SJSA1 (cell line): ENCODE measurements around the gene ERCC8. TPM values are rescaled to one million over a fixed set of nuclear protein-coding genes. Genes with fewer than 3 reads are reported as not detected.
"Not testable (repeated sequence)": the region's sequence is repeated elsewhere in the genome, so short reads cannot be mapped to it uniquely, and the experiment has no call there.

Source experiments
- DNase-seq, 2 experiments: peaks; one replicate each; pipeline ENCODE4 v3.0.0-alpha.2; 2015 to 2020; ENCODE audit warnings: low spot score in 2 of 2, low read depth in 1 of 2
- H3K27ac ChIP-seq: fragments of 250-450 bp; sonication (Bioruptor Pico); 2 replicates; pipeline ENCODE4 v1.5.1; 2020; ENCODE audit warnings: mild to moderate bottlenecking, moderate library complexity
- H3K27me3 ChIP-seq: fragments of 250-450 bp; sonication (Bioruptor Pico); replicated peaks from 2 replicates; pipeline ENCODE4 v1.5.1; 2020; ENCODE audit warnings: mild to moderate bottlenecking, moderate library complexity
- H3K36me3 ChIP-seq: fragments of 250-450 bp; sonication (Bioruptor Pico); 2 replicates; pipeline ENCODE4 v1.5.1; 2020; ENCODE audit warnings: mild to moderate bottlenecking
- H3K4me1 ChIP-seq: fragments of 250-450 bp; sonication (Bioruptor Pico); replicated peaks from 2 replicates; pipeline ENCODE4 v1.6.1; 2021; ENCODE audit warnings: mild to moderate bottlenecking
- H3K4me3 ChIP-seq: fragments of 250-450 bp; sonication (Bioruptor Pico); 2 replicates; pipeline ENCODE4 v1.5.1; 2020; ENCODE audit warnings: mild to moderate bottlenecking
- H3K9me3 ChIP-seq: fragments of 250-450 bp; sonication (Bioruptor Pico); replicated peaks from 2 replicates; pipeline ENCODE4 v1.5.1; 2020; ENCODE audit warnings: mild to moderate bottlenecking
- total RNA-seq: library from RNA; depleted of rRNA; stranded (reverse); fragments of >200 nt; shearing (Covaris generic); gene quantifications from 2 replicates; pipeline ENCODE4 v1.2.3, GENCODE V29; 2014; rRNA removed

The ERCC8 gene, protein sequence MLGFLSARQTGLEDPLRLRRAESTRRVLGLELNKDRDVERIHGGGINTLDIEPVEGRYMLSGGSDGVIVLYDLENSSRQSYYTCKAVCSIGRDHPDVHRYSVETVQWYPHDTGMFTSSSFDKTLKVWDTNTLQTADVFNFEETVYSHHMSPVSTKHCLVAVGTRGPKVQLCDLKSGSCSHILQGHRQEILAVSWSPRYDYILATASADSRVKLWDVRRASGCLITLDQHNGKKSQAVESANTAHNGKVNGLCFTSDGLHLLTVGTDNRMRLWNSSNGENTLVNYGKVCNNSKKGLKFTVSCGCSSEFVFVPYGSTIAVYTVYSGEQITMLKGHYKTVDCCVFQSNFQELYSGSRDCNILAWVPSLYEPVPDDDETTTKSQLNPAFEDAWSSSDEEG
- 18.6 and 41.3 TPM in 2 replicates for total RNA-seq

DNA sequence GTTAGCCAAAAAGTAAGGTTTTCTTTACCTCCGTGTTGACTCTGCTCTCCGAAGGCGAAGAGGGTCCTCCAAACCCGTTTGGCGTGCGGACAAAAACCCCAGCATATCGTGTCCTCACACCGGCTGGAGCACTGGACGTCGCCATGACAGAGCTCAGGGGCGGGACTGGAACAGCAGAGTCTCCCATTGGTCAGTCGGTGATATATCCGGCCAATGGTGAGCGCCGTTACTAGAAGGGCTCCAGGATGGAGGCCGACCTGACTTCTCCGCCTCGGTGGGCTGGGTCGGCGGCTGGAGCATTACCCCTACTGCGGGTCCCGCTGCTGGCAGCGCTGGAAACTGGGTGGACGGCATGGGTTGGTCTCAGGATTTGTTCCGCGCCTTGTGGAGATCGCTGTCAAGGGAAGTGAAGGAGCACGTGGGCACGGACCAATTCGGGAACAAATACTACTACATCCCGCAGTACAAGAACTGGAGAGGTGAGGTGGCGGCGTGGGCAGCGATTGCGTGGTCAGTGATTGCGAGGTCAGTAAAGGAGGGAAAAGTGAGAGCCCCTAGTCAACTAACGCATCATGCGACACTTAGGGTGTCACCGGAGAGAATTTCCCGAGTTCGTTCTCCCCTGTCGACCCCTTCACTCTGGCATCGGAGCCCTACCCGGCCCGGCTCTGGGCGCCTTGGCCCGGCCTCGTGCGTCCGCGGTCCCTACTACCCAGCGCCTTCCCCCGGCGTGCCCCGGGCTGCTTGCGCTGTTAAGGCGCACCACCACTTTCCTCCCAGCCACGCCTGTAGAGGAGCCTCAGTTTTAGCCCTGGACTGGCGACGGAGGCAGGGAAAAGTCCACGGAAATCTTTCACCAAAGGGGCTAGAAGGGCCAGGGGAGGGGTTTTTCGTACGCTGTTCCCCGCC, at the start of gene ERCC8, which contains the start of gene NDUFAF2:
Gene ERCC8 (minus strand): TSS at position 167 of the 909 bp plus-strand sequence. CDS start 62 bp downstream, at position 105.
Gene NDUFAF2 (plus strand): TSS at position 302 of the 909 bp plus-strand sequence. CDS start 51 bp downstream, at position 353.
- 0 out of 2 replicates have a peak within 1 kb of the TSS, but pooled peaks have one; percentile 14 for H3K27ac ChIP-seq
- no peaks in the 10 kb centered on the region for H3K9me3 ChIP-seq
- DNase-seq: peak; percentile 86 to 90
- H3K4me1 ChIP-seq: peaks cover 7% of the 10 kb centered on the region; the same call in 1 of the 2 replicates
- no peaks in the 10 kb centered on the region for H3K27me3 ChIP-seq
- peak within 1 kb of the TSS; percentile 58 for H3K4me3 ChIP-seq
- peaks cover 7% of the 10 kb centered on the region; the same call in 1 of the 2 replicates for H3K36me3 ChIP-seq

DNA sequence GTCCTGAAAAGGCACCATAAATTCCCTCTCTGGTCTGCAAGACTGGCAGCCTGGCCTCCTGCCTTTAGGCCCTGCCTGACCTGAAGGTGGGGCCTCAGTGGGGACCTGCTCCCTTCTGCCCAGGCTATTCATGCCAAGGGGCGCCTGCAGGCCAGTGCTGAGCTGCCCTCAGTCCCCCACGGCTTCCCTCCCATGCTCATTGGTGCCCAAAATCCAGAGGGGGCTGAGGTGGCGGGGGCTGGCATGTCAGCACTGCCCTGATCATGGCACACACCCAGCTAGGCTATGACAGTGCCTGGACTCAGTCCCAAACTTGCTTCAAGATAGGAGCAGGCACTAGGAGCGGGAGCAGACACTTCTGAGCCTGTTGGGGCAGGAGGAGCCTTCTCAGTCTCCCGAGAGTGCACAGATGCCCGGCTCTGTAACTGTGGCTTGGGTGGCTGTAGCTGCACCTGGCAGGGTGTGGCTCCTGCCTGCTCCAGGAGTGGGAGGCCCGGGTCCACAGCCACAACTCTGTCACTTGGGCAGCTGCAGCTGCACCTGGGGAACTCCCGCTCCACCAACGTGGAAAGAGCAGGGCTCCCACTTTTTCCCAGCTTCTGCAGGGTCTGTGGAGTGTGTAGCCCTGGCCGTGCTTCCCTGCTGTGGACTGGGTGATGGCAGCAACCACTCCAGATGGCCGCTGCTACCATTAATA, 49.2 kb upstream of the ERCC8 start:
- DNase-seq: no peak
- no peak overlapping the region for H3K27ac ChIP-seq
- H3K9me3 ChIP-seq: no peaks in the 10 kb centered on the region
- no peak overlapping the region for H3K4me3 ChIP-seq
- H3K4me1 ChIP-seq: no peaks in the 10 kb centered on the region
- no peaks in the 10 kb centered on the region for H3K36me3 ChIP-seq
- no peaks in the 10 kb centered on the region for H3K27me3 ChIP-seq

DNA sequence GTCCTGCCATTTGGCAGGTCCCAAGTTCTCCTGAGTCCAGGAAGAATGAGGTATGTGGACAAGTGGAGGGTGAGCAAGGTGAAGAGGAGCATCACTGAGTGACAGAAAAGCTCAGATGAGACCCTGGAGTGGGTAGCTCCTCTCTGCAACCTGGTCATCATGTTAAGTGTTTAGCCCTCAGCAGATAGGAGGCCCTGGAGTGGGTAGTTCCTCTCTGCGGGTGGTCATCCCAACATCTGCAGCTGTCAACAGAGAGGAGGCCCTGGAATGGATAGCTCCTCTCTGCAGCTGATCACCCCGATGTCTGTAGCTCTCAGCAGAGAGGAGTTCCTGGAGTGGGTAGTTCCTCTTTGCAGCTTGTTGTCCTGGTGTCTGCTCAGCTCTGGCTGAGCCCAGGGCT, 48.6 kb upstream of the ERCC8 start:
- Histone ChIP-seq H3K27ac (no peak overlapping the region), H3K4me1 (no peaks in the 10 kb centered on the region), H3K4me3 (no peak overlapping the region), H3K9me3 (no peaks in the 10 kb centered on the region), H3K36me3 (no peaks in the 10 kb centered on the region), H3K27me3 (no peaks in the 10 kb centered on the region)
- DNase-seq: no peak

DNA sequence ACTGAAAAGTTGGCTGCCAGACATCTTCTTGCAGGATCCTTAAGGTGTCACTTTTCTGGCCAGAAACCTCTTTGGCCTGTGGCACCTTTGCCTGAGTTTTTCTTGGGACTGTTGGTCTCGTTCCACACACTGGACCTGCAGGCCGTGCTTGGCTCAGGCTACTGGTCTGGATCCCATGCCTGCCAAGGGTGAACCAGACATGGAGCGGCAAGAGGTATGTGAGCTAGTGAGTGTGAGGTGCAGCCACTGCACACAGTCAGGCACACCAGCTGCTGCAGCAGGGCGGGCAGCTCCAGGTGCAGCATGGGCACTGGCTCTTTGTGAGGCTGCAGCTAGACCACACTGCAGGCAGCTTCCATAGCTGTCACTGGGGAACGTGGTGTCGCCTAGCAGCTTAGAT, 48.0 kb upstream of the ERCC8 start:
- DNase-seq: no peak
- H3K9me3 ChIP-seq: no peaks in the 10 kb centered on the region; the same call in 1 of the 2 replicates
- H3K36me3 ChIP-seq: no peaks in the 10 kb centered on the region
- H3K27me3 ChIP-seq: no peaks in the 10 kb centered on the region
- H3K4me3 ChIP-seq: no peak overlapping the region
- no peaks in the 10 kb centered on the region for H3K4me1 ChIP-seq
- no peak overlapping the region for H3K27ac ChIP-seq

DNA sequence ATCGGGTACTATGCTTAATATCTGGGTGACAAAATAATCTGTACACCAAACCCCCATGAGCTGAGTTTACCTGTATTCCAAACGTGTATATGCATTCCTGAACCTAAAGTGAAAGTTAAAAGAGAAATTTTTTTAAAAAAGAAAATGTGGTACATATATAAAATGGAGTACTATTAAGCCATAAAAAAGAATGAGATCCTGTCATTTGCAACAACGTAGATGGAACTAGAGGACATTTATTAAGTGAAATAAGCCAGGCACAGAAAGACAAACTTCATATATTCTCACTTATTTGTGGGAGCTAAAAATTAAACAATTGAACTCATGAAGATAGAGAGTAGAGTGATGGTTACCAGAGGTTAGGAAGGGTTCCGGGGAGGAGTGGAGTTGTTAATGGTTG, 44.9 kb upstream of the ERCC8 start:
- Histone ChIP-seq H3K27ac (no peak overlapping the region), H3K4me3 (no peak overlapping the region), H3K4me1 (no peaks in the 10 kb centered on the region), H3K9me3 (no peaks in the 10 kb centered on the region; the same call in none of the 2 replicates), H3K36me3 (no peaks in the 10 kb centered on the region), H3K27me3 (no peaks in the 10 kb centered on the region)
- no peak for DNase-seq

DNA sequence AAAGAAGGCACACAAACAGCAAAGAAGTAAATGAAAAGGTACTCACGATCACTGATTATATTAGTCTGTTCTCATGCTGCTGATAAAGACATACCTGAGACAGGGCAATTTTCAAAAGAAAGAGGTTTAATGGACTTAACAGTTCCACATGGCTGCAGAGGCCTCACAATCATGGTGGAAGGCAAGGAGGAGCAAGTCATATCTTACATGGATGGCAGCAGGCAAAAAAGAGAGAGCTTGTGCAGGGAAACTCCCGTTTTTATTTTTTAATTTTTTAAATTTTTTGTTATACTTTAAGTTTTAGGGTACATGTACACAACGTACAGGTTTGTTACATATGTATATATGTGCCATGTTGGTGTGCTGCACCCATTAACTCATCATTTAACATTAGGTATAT, 37.3 kb upstream of the ERCC8 start:
- H3K9me3 ChIP-seq, DNase-seq, H3K4me1 ChIP-seq, H3K4me3 ChIP-seq, H3K27ac ChIP-seq, H3K27me3 ChIP-seq, H3K36me3 ChIP-seq: not testable (repeated sequence)

DNA sequence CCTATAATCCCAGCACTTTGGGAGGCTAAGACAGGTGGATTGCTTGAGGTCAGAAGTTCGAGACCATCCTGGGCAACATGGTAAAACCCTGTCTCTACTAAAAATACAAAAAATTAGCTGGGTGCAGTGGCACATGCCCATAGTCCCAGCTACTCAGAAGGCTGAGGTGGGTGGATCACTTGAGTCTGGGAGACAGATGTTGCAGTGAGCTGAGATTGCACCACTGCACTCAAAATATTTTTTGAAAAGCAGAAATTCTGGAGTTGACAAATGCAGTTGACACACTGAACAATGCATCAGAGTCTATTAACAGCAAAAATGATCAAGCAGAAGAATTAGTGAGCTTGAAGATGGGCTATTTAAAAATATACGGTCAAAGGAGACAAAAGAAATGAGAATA, 35.6 kb upstream of the ERCC8 start:
- H3K27me3 ChIP-seq: no peaks in the 10 kb centered on the region
- H3K9me3 ChIP-seq: 0 out of 2 replicates have a peak, but pooled peaks cover 3% of the 10 kb centered on the region
- H3K4me1 ChIP-seq: no peaks in the 10 kb centered on the region
- no peak overlapping the region for H3K27ac ChIP-seq
- no peak for DNase-seq
- H3K4me3 ChIP-seq: no peak overlapping the region
- no peaks in the 10 kb centered on the region for H3K36me3 ChIP-seq

DNA sequence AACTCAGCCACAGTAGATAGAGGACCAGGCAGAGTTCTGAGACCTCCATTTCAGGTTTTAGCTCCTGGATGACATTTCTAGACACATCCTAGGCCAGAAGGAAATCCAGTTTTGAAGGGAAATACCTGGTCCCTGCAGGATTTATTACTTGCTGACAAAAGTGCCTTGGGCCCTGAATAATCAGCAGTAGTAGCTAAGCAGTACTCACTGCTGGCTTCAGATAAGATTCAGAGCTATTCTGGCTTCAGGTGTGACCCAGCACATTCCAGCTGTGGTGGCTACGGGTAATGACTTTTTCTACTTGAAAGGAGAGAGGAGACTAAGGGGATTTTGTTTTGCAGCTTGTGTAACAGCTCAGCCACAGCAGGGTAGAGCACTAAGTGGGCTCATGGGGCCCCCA, 34.1 kb upstream of the ERCC8 start:
- no peak for DNase-seq
- H3K36me3 ChIP-seq: no peaks in the 10 kb centered on the region
- H3K4me1 ChIP-seq: no peaks in the 10 kb centered on the region
- H3K27me3 ChIP-seq: no peaks in the 10 kb centered on the region
- H3K4me3 ChIP-seq: no peak overlapping the region
- H3K27ac ChIP-seq: no peak overlapping the region
- H3K9me3 ChIP-seq: 0 out of 2 replicates have a peak, but pooled peaks cover 3% of the 10 kb centered on the region

DNA sequence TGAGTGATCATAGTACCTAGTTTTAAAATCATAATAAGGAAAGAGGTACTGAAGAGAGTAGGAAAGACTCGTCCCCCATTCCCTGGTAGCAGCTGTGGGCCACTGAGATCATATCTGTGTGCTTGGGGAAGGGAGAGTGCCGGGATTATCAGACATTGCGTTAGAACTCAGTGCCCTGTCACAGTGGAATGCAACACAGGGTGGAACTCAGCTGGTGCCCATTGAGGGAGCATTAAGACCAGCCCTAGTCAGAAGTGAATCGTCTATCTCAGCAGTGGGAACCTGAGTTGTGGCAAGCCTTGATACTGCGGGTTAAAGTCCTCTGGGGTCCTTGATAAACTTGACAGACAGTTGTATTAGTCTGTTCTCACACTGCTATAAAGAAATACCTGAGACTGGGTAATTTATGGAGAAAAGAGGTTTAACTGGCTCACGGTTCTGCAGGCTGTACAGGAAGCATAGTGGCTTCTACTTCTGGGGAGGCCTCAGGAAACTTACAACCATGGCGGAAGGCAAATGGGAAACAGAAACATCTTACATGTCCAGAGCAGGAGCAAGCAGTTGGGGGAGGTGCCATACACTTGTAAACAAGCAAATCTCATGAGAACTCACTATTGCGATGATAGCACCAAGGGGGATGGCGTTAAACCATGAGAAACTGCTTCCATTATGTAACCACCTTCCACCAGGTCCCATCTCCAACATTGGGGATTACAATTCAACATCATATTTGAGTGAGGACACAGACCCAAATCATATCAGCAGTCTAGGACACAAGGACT, 33.3 kb upstream of the ERCC8 start:
- DNase-seq: no peak
- H3K4me1 ChIP-seq: no peaks in the 10 kb centered on the region
- H3K27me3 ChIP-seq: no peaks in the 10 kb centered on the region
- H3K27ac ChIP-seq: no peak overlapping the region
- H3K9me3 ChIP-seq: 0 out of 2 replicates have a peak, but pooled peaks cover 3% of the 10 kb centered on the region
- H3K4me3 ChIP-seq: no peak overlapping the region
- no peaks in the 10 kb centered on the region for H3K36me3 ChIP-seq

DNA sequence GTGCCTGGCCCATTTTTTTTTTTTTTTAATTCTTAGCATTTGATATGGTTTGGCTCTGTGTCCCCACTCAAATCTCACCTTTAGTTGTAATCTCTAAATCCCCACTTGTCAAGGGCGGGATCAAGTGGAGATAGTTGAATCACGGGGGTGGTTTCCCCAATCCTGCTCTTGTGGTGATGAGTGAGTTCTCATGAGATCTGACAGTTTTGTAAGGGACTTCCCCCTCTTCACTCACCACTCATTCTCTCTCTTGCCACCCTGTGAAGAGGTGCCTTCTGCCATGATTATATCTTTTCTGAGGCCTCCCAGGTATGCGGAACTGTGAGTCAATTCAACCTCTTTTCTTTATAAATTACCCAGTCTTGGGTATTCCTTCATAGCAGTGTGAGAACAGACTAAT, 27.4 kb upstream of the ERCC8 start:
- no peaks in the 10 kb centered on the region for H3K4me1 ChIP-seq
- no peaks in the 10 kb centered on the region for H3K9me3 ChIP-seq
- DNase-seq: no peak
- H3K36me3 ChIP-seq: no peaks in the 10 kb centered on the region
- H3K27me3 ChIP-seq: no peaks in the 10 kb centered on the region
- H3K4me3 ChIP-seq: no peak overlapping the region
- H3K27ac ChIP-seq: no peak overlapping the region

DNA sequence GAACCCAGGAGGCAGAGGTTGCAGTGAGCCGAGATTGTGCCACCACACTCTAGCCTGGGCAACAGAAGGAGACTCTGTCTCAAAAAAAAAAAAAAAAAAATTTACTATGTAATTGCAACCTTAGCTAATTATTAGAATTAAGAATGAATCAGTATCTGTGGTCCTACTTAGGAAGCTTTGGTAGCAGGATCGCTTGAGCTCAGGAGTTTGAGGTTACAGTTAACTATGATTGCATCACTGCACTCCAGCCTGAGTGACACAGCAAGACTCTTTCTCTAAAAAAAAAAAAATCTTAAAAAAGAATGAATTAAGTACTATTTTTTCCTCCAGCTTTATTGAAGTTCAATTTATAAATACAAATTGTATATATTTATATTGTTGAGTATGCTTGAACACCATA, 16.8 kb upstream of the ERCC8 start:
- DNase-seq: no peak
- no peaks in the 10 kb centered on the region for H3K27me3 ChIP-seq
- no peaks in the 10 kb centered on the region for H3K36me3 ChIP-seq
- no peak overlapping the region for H3K4me3 ChIP-seq
- no peak overlapping the region for H3K27ac ChIP-seq
- no peaks in the 10 kb centered on the region for H3K9me3 ChIP-seq
- H3K4me1 ChIP-seq: no peaks in the 10 kb centered on the region

DNA sequence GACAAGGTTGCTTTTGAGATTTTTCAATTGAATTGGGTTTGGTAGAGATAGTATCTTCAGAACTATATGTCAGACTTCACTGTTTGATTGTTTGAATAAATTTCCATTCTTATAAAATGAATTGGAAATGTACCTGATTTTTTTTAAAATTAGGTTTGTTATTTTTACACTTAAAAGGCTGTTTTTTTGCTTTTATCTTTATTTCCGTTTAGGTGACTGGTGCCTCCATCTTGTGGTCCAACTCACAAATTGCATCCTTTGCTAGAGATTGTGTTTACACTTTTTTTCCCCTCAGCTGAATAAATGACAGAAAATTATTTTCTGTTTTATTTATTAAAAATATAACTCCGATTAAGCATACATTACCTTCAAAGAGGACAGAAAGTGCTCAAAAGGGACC, 15.7 kb upstream of the ERCC8 start:
- no peaks in the 10 kb centered on the region for H3K36me3 ChIP-seq
- no peaks in the 10 kb centered on the region for H3K27me3 ChIP-seq
- H3K27ac ChIP-seq: no peak overlapping the region
- H3K9me3 ChIP-seq: no peaks in the 10 kb centered on the region
- peak in 1 of 2 experiments; percentile 6 for DNase-seq
- H3K4me3 ChIP-seq: no peak overlapping the region
- H3K4me1 ChIP-seq: no peaks in the 10 kb centered on the region

DNA sequence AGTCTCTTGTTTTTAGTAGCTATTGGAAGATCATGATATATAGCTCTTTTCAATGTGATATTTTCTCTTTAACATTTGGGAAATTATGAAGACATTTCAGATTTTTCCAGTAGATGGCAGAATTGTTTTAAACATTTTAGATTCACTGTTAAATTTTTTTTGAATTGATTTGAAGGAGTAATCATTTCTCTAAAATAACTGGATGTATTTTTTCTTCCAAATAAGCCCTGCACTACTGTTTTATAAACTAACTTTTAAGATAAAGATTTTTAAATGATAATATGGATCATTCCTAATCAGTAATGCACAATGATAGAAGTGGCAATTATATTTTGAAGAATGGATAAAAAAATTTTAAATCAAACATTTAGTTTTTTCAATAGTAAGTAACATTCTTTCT, 14.3 kb upstream of the ERCC8 start:
- no peak overlapping the region for H3K27ac ChIP-seq
- H3K4me1 ChIP-seq: no peaks in the 10 kb centered on the region
- DNase-seq: no peak
- H3K27me3 ChIP-seq: no peaks in the 10 kb centered on the region
- no peaks in the 10 kb centered on the region; the same call in 1 of the 2 replicates for H3K9me3 ChIP-seq
- H3K4me3 ChIP-seq: no peak overlapping the region
- no peaks in the 10 kb centered on the region for H3K36me3 ChIP-seq
